Bronchial epithelial cell (primary cell): ENCODE measurements around the gene KSR1. TPM values are rescaled to one million over a fixed set of nuclear protein-coding genes. Genes with fewer than 3 reads are reported as not detected.

ENCODE experiments used
- DNase-seq: peaks from one replicate; pipeline ENCODE4 v3.0.0-alpha.2; 2010; ENCODE audit warnings: low read depth
- FAIRE-seq: peaks from 2 replicates; lab custom pipeline; 2011; peaks lifted over from hg19 to GRCh38; lab: Jason Lieb, UNC
- H3K27me3 ChIP-seq: 2 replicates; pipeline ENCODE4 v1.5.1; 2011; ENCODE audit warnings: low read length; ENCODE audit not compliant: control insufficient read depth, insufficient read depth
- H3K36me3 ChIP-seq: 2 replicates; pipeline ENCODE4 v1.5.1; 2011; ENCODE audit warnings: low read length; ENCODE audit not compliant: control insufficient read depth, insufficient read depth
- H3K4me3 ChIP-seq: 2 replicates; pipeline ENCODE4 v1.5.1; 2011; ENCODE audit warnings: mild to moderate bottlenecking, low read depth, low read length, control low read depth
- CTCF ChIP-seq: IDR thresholded peaks from 2 replicates; pipeline ENCODE4 v1.5.1; 2011; ENCODE audit warnings: mild to moderate bottlenecking, moderate library complexity, low read length, control low read depth, inconsistent platforms; ENCODE audit not compliant: insufficient read depth, severe bottlenecking
- total RNA-seq: library from RNA; depleted of rRNA; stranded (reverse); fragments of >200 nt; gene quantifications from 2 replicates; pipeline ENCODE4 v1.2.1, GENCODE V29; 2014

The KSR1 gene
- total RNA-seq, 1 donor from 2014 or later, result 0.53 TPM

GRCh38 chr17:27572665-27573064 lies 116.4 kb downstream of the KSR1 start:
- no peak for TF ChIP-seq CTCF
- Histone ChIP-seq H3K36me3 (no peaks in the 10 kb centered on the region), H3K4me3 (no peak overlapping the region), H3K27me3 (no peaks in the 10 kb centered on the region)
- FAIRE-seq (no peak), DNase-seq (no peak)

GRCh38 chr17:27573548-27573947 lies 117.3 kb downstream of the KSR1 start:
- H3K36me3 ChIP-seq, result no peaks in the 10 kb centered on the region
- H3K27me3 ChIP-seq, result no peaks in the 10 kb centered on the region
- no peak for TF ChIP-seq CTCF
- DNase-seq (no peak), FAIRE-seq (no peak)
- no peak overlapping the region for H3K4me3 ChIP-seq

- TF ChIP-seq CTCF, result no peak
- H3K27me3 ChIP-seq, result no peaks in the 10 kb centered on the region
These were observed 117.8 kb downstream of the KSR1 start for GRCh38 chr17:27573971-27574525.

GRCh38 chr17:27575096-27575911 lies 119.1 kb downstream of the KSR1 start:
- Histone ChIP-seq H3K27me3 (no peaks in the 10 kb centered on the region), H3K4me3 (no peak overlapping the region), H3K36me3 (no peaks in the 10 kb centered on the region)
- no peak for TF ChIP-seq CTCF
- no peak for DNase-seq
- no peak for FAIRE-seq

More at GRCh38 chr17:27573971-27574525, 117.8 kb downstream of the KSR1 start:
- no peak overlapping the region for H3K4me3 ChIP-seq
- FAIRE-seq (no peak), DNase-seq (peak; percentile 39)
- no peaks in the 10 kb centered on the region for H3K36me3 ChIP-seq

- no peak for TF ChIP-seq CTCF
- no peak for FAIRE-seq
- Histone ChIP-seq H3K27me3 (no peaks in the 10 kb centered on the region), H3K4me3 (no peak overlapping the region), H3K36me3 (no peaks in the 10 kb centered on the region)
- no peak for DNase-seq
These were observed 119.6 kb downstream of the KSR1 start for GRCh38 chr17:27575912-27576252.
